ENCODE measurements around the gene VPS18.

The VPS18 gene

DNA sequence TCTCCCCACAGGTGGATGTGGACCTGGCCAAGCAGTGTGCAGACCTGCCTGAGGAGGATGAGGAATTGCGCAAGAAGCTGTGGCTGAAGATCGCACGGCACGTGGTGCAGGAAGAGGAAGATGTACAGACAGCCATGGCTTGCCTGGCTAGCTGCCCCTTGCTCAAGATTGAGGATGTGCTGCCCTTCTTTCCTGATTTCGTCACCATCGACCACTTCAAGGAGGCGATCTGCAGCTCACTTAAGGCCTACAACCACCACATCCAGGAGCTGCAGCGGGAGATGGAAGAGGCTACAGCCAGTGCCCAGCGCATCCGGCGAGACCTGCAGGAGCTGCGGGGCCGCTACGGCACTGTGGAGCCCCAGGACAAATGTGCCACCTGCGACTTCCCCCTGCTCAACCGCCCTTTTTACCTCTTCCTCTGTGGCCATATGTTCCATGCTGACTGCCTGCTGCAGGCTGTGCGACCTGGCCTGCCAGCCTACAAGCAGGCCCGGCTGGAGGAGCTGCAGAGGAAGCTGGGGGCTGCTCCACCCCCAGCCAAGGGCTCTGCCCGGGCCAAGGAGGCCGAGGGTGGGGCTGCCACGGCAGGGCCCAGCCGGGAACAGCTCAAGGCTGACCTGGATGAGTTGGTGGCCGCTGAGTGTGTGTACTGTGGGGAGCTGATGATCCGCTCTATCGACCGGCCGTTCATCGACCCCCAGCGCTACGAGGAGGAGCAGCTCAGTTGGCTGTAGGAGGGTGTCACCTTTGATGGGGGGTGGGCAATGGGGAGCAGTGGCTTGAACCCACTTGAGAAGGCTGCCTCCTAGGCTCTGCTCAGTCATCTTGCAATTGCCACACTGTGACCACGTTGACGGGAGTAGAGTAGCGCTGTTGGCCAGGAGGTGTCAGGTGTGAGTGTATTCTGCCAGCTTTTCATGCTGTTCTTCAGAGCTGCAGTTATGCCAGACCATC, 8.6 kb downstream of the VPS18 start:
- no peak for FAIRE-seq

GRCh38 chr15:40904552-40905201, 10.4 kb downstream of the VPS18 start:
- no peak for FAIRE-seq

- no peak for FAIRE-seq
These were observed 12.1 kb downstream of the VPS18 start for GRCh38 chr15:40906091-40906990.

DNA sequence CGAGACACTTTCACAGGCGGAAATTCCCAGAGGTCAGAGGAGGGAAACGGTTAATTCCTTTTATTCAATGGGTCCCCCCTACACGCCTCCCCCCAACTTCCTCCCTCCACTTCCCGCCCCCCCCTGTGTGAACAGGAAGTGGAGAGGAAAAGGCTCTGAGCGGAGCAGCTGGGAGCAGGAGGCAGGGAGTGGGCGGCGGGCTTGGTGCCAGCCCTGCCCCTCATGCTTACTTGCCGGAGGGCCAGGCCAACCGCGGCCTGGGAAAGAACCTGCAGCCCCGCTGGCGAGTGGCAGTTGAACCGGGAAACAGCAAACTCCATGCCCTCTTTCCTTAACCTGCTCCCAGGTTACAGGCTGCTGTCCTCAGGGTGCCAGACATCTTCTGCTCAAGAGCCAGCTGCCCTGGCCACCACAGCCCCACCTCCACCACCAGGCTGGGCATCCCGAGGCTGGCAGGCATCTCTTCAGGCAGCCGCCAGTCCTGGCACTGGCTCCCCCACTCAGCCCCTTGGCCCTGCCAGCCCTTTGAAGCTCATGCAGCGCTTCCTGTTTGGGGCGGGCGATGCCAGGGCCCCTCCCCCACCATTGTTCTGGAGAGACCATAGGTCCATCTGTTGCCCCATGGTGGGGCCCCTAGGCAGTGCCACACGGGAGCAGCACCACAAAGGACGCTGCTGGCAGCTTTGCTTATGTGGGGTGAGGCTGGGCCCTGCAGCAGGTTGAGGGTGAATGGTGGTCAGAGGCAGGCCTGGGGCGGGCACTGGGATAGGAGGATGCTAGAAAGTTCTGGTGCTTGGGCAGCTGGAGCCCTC, 12.9 kb downstream of the VPS18 start:
- no peak for FAIRE-seq

DNA sequence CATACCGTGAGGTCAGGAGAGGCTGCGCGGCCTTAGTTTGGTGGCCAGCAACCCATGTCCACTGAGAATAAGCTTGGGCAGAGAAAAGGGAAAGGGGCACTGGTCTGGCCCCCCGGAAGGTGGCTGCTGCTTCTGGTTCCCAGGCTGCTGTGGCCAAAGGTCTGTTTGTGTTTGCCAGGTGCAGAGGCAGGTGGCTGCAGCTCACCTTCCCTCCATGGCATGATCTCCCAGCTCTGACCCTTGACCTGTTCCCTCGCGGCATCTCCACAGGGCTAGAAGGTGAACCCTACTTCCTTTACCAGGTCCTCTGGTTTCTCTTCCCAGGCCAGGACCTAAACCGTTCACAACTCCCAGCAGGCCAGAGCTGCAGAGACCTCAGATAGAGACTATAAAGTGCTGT, 13.8 kb downstream of the VPS18 start:
- FAIRE-seq = no peak

DNA sequence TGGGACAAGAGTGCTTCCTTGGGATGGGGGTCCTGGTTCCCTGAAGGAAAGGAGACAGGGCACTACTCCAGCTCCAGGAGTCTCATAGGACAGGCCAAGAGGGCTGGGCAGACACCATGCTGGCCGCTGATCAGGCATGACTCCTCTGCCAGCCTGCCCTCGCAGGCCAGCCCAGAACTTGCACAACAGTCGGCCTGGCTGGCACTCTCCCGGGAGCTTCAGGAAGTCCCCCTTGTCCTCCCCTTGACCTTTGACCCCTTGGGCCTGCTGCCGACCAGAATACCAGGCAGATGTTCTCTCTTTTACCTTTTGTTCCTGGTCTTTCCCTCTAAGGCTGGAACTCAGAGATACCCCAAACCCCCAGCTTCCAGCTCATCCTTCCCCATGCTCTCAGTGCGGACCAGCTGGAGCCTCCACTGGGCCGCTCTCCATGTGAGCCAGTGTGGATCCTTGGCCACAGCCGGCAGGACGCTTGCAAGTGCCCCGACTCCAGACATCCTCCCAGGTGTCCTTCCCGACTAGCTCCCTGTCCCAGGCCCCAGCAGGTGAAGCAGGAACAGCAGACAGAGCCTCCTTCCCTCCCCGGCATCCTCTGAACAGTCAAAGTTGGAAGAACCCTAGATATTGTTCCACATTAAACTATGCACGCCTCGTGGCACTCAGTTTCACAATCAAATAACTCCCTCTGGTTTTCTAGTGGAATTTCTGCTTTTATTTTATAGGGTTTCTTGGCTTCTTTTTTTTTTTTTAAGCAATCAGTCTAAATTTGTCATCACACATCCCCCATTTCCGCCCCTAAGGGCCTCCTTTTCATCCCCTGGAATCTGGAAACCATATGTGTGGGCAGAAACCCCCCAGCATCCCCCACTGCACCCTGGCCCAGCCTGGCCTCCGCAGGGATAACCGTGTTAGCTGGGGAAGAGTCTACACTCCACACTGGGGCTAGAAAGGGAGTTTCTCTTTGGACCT, 15.7 kb downstream of the VPS18 start:
- FAIRE-seq = no peak

DNA sequence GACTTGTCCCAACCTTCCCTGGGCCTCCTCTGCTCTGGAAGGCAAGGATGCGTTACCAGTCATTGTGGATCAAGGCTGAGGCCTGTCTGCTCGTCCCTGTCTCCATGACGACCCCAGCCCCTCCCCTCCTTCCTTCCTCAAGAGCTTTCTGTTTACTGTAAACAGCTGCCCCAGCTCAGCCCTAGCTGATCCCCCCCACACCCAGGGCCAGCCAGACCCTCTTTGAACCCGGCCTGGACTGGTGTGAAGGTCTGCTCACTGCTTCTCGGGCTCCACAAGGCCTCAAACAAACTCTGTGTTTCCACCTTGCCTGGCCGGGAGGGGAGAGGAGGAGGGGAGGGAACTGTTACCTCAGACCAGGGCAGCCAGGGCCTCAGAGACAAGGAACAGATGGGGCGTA, 16.9 kb downstream of the VPS18 start:
- FAIRE-seq = no peak

DNA sequence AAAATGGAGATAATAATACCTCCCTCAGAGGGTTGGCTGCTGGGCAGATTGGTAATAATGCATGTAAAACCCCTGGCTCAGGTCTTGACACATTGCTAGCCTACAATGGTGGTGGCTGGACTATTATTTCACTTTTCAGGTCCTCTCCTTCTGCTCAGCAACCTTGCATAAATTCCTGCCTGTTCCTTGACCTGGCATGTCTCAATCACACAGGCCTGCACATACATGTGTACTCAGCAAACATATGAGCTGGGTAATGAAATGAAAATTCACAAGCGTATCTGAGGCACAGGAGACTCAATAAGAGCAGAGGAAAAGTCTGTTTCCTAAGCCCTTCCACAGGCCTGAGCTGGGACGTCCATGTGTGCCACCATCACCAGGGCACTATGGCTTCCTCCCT, 17.4 kb downstream of the VPS18 start:
- FAIRE-seq = no peak

GRCh38 chr15:40912478-40912877, 18.2 kb downstream of the VPS18 start:
- no peak for FAIRE-seq

DNA sequence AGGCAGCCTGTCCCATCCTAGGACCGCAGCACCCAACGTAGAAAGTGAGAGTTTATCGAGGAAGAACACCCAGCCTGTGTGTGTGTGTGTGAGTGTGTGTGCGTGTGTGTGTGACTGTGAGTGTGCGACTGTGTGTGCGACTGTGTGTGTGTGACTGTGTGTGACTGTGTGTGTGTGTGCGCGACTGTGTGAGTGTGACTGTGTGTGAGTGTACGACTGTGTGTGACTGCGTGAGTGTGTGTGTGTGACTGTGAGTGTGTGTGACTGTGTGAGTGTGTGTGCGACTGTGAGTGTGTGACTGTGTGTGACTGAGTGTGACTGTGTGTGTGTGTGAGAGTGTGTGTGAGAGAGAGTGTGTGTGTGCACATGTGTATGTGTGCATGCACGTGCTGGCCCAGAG, 19.8 kb downstream of the VPS18 start:
- no peak for FAIRE-seq

- FAIRE-seq = no peak
These were observed 20.2 kb downstream of the VPS18 start for GRCh38 chr15:40914486-40914885.

GRCh38 chr15:40915116-40915661, 20.9 kb downstream of the VPS18 start:
- no peak for FAIRE-seq

DNA sequence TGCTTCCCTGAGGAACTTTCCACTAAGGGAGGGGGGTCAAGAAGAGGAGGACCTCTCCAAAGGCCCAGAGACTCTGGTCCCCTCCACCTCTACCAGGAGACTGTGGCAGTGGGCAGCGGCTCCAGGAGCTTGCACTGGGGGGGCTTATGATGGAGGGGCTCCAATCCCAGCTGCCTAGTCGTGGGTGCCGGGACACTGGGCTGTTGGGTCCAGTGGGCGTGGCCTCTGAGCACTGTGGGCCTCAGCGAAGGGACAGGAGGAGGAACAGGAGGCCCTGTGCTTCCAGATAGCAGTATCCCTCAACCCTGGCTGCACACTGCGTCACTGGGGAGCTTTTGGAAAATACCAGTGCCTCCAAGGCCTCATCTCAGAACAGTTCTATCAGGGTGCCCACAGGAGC, 21.4 kb downstream of the VPS18 start:
- no peak for FAIRE-seq

GRCh38 chr15:40917585-40917984, 23.3 kb downstream of the VPS18 start:
- FAIRE-seq = no peak

GRCh38 chr15:40918146-40918798, 24.0 kb downstream of the VPS18 start:
- FAIRE-seq = no peak

- FAIRE-seq = no peak
These were observed 24.6 kb downstream of the VPS18 start for GRCh38 chr15:40918799-40919392.

- FAIRE-seq = no peak
These were observed 27.8 kb downstream of the VPS18 start for GRCh38 chr15:40921949-40922607.

- no peak for FAIRE-seq
These were observed 28.4 kb downstream of the VPS18 start for GRCh38 chr15:40922608-40923005.

DNA sequence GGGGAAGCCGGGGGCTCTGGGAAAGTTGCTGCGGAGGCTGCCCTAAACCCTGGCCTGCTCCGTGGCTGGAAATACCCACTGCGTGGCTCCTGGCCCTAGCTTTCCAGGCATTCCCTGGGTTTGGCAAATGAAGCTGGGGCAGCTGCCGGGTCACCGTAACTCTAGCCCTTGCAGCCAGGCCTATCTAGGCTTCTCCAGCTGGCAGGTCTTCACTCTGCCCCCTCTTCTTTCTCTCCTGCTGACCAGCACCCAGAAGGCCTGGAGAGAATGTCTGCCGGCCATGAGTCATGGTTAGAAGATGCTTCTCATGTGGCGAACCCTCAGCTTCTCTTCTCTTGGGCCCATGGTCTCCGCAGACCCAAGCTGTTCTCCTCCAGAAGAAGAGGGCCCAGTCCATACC, 29.3 kb downstream of the VPS18 start:
- no peak for FAIRE-seq
